HepG2 (cell line): Measurements from ENCODE around the gene VTI1B.

ENCODE experiments used
- HOXA7 ChIP-seq: sonication (generic); formaldehyde crosslinking; IDR thresholded peaks from 2 replicates; pipeline ENCODE4 v1.8.1; 2022; ENCODE audit warnings: mild to moderate bottlenecking, missing genetic modification reagents, moderate library complexity
- TF ChIP-seq, protein P1 (sequence below): sonication (generic); formaldehyde crosslinking; IDR thresholded peaks from 2 replicates; pipeline ENCODE4 v1.4.0; 2020; ENCODE audit warnings: mild to moderate bottlenecking, missing genetic modification reagents

DNA sequence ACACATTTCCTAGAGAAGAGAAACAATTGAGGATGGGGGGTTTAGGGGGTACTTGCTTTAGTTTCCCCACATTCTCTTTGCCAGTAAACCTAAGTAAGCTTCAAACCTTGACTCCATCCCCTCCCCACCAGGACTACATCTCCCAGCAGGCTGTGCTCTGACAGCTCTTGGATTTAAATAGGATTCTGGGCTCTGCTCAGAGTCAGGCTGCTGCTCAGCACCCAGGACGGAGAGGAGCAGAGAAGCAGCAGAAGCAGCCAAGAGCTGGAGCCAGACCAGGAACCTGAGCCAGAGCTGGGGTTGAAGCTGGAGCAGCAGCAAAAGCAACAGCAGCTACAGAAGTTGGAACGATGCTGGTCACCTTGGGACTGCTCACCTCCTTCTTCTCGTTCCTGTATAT is 47.9 kb upstream of the VTI1B start:
- no peak for TF ChIP-seq HOXA7 (CRISPR knock-in tag)
- TF ChIP-seq, protein P1, sequence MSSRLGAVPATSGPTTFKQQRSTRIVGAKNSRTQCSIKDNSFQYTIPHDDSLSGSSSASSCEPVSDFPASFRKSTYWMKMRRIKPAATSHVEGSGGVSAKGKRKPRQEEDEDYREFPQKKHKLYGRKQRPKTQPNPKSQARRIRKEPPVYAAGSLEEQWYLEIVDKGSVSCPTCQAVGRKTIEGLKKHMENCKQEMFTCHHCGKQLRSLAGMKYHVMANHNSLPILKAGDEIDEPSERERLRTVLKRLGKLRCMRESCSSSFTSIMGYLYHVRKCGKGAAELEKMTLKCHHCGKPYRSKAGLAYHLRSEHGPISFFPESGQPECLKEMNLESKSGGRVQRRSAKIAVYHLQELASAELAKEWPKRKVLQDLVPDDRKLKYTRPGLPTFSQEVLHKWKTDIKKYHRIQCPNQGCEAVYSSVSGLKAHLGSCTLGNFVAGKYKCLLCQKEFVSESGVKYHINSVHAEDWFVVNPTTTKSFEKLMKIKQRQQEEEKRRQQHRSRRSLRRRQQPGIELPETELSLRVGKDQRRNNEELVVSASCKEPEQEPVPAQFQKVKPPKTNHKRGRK: no peak
